Small intestine (tissue), 16 donors: Measurements from ENCODE around the gene ADPRM. TPM values are rescaled to one million over a fixed set of nuclear protein-coding genes. Genes with fewer than 3 reads are reported as not detected.
A peak's percentile ranks its signal among the peaks of the same experiment; 100 is the strongest.

ENCODE experiments used
- DNase-seq, 2 donors: peaks; one replicate each; pipeline versions ENCODE4 v3.0.0 to v3.0.0-alpha.2; 2013
- FAIRE-seq: peaks from 2 replicates; lab custom pipeline; 2012; peaks lifted over from hg19 to GRCh38; lab: Jason Lieb, UNC
- H3K27ac ChIP-seq, 3 donors: one replicate each; pipeline ENCODE4 v1.5.1; 2013; ENCODE audit warnings: low read length in 2 of 3, mild to moderate bottlenecking in 2 of 3, control low read depth in 1 of 3, inconsistent platforms in 1 of 3, low read depth in 1 of 3, moderate library complexity in 1 of 3
- H3K27me3 ChIP-seq, 3 donors: one replicate each; pipeline ENCODE4 v1.6.1; 2013; ENCODE audit warnings: low read length in 3 of 3, inconsistent platforms in 1 of 3; ENCODE audit not compliant: control insufficient read depth in 3 of 3, insufficient read depth in 3 of 3
- H3K36me3 ChIP-seq, 3 donors: one replicate each; pipeline ENCODE4 v1.6.1; 2013; ENCODE audit warnings: low read length in 3 of 3, inconsistent platforms in 1 of 3, low read depth in 1 of 3, mild to moderate bottlenecking in 1 of 3, moderate library complexity in 1 of 3; ENCODE audit not compliant: control insufficient read depth in 3 of 3, insufficient read depth in 2 of 3
- H3K4me1 ChIP-seq, 3 donors: one replicate each; pipeline ENCODE4 v1.6.1; 2013; ENCODE audit warnings: low read length in 2 of 3, inconsistent platforms in 1 of 3, low read depth in 1 of 3, mild to moderate bottlenecking in 1 of 3, moderate library complexity in 1 of 3; ENCODE audit not compliant: control insufficient read depth in 3 of 3, insufficient read depth in 2 of 3
- H3K4me3 ChIP-seq, 3 donors: one replicate each; pipeline ENCODE4 v1.5.1; 2013; ENCODE audit warnings: low read length in 3 of 3, control low read depth in 1 of 3, inconsistent platforms in 1 of 3, low read depth in 1 of 3, mild to moderate bottlenecking in 1 of 3, moderate library complexity in 1 of 3
- H3K9me3 ChIP-seq, 2 donors: one replicate each; pipeline ENCODE4 v1.6.1; 2013; ENCODE audit warnings: low read depth in 1 of 2, low read length in 1 of 2; ENCODE audit not compliant: control insufficient read depth in 2 of 2, insufficient read depth in 1 of 2
- WGBS, 3 donors: extraction: QIAGEN DNeasy Blood & Tissue Kit; methylation state at CpG; one replicate each; pipeline ENCODE4 v1.1.7; 2013; 5-methylcytosine and 5-hydroxymethylcytosine counted together
- long read RNA-seq, 10 donors: transcript quantifications; one replicate each; lab custom pipeline, GENCODE V29; 2026
- polyA plus RNA-seq, 4 donors: library from polyadenylated mRNA; stranded (reverse) in 3 of 4; unstranded in 1 of 4; fragments of 200-250 nt in 3 of 4; fragments of 120-200 nt in 1 of 4; gene quantifications; one replicate each; pipeline versions ENCODE4 v1.2.1 to v1.2.3, GENCODE V29; 2013
- donor health status: healthy with polysubstance abuse.
- donor health status: control.
- donor health status: control.
- donor health status: Bipolar disorder and iron deficiency.
- donor health status: healthy.

The ADPRM gene, protein sequence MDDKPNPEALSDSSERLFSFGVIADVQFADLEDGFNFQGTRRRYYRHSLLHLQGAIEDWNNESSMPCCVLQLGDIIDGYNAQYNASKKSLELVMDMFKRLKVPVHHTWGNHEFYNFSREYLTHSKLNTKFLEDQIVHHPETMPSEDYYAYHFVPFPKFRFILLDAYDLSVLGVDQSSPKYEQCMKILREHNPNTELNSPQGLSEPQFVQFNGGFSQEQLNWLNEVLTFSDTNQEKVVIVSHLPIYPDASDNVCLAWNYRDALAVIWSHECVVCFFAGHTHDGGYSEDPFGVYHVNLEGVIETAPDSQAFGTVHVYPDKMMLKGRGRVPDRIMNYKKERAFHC
- polyA plus RNA-seq: 10 to 100 TPM in 3 of 4 donors, 1 to 10 TPM in 1; 7.2 to 21.8 (median 16.1) TPM
- long read RNA-seq, donor 1: 0 reads
- long read RNA-seq, donor 2, partial matches to known transcripts: 5 of 7 reads
- long read RNA-seq, donor 2, other reads (novel, unspliced or antisense): 0 of 7 reads
- long read RNA-seq, donor 3, partial matches to known transcripts: 28 of 54 reads
- long read RNA-seq, donor 3, other reads (novel, unspliced or antisense): 22 of 54 reads
- long read RNA-seq, donor 4: 0 reads
- long read RNA-seq, donor 5, partial matches to known transcripts: 6 of 13 reads
- long read RNA-seq, donor 5, other reads (novel, unspliced or antisense): 7 of 13 reads
- long read RNA-seq, donor 6, transcript ADPRM-202 (4 exons, 1,277 nt): major isoform, 5 of 9 reads
- long read RNA-seq, donor 6, partial matches to known transcripts: 0 of 9 reads
- long read RNA-seq, donor 6, other reads (novel, unspliced or antisense): 0 of 9 reads
- long read RNA-seq, donor 7, partial matches to known transcripts: 23 of 59 reads
- long read RNA-seq, donor 7, other reads (novel, unspliced or antisense): 35 of 59 reads
- long read RNA-seq, donor 8: 0 reads
- long read RNA-seq, donor 9, partial matches to known transcripts: 0 of 11 reads
- long read RNA-seq, donor 9, other reads (novel, unspliced or antisense): 11 of 11 reads
- long read RNA-seq, donor 10, transcript ADPRM-202 (4 exons, 1,277 nt): major isoform, 6 of 11 reads
- long read RNA-seq, donor 10, partial matches to known transcripts: 0 of 11 reads
- long read RNA-seq, donor 10, other reads (novel, unspliced or antisense): 0 of 11 reads

DNA sequence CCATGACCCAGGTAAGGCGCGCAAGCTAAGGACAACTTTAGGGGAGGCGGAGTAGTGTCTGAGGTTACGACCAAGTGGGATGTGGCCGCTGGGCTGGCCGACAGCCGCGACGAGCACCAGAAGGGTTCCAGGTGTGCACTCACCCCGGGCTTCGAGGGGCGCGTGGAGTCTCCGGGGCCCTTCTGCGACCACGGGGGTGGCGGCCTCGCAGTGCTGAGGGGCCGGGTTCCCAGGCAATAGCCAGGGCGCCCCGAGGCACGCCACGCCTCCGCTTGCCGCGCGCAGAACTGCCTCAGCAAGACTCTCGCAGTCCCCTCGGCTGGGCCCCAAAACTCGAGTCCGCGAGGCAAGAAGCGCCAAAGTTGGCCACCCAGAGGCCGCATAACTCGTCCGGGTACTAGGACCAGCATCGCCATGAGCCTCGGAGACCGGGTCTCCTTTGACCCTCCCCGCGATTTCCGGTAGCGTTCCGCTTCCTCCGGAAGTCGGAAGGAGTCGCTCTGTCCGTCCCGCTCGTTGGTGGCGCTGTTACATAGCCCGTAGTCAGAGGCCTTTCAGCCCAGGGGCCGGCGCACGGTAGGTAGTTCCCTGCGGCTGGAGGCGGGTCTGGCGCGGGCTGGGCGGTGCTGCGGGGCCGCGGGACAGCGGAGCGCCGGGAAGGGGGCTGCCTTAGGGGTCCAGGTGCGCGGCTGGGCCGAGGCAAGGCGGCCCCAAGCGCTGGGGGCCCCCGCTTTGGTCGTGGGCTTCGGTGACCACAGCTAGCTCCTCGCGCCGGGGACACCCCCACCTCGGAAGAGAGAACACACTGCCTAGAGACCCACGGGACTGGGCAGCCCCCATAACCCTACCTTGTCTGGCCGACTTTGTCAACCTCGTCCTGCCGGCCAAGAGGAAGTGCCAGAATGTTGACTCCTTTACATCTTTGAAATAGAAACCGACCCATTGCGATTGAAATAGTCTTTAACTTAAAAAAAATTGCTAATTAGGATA, at the start of gene ADPRM, which contains the start of gene SCO1:
Gene ADPRM, plus strand, starts transcription at position 503 of the 990 bp plus-strand sequence. CDS start 7,333 bp downstream, outside the sequence.
Gene SCO1, minus strand, starts transcription at position 442 of the 990 bp plus-strand sequence. Its CDS starts 26 bp downstream, at position 416.
- Histone ChIP-seq H3K36me3 (peaks cover 2 to 8% (median 6%) of the 10 kb centered on the region in 3 donors), H3K27me3 (no peaks in the 10 kb centered on the region), H3K27ac (peak within 1 kb of the TSS; percentile 87 to 94 (median 94)), H3K9me3 (no peaks in the 10 kb centered on the region), H3K4me3 (peak within 1 kb of the TSS; percentile 84 to 98 (median 86)), H3K4me1 (peaks cover 0 to 18% (median 3%) of the 10 kb centered on the region in 3 donors)
- 0 to 1% (median 0%) methylated on average over 75 to 84 of the region's 84 CpGs for WGBS, 3 donors
- DNase-seq (peak; percentile 95 to 98), FAIRE-seq (no peak)

DNA sequence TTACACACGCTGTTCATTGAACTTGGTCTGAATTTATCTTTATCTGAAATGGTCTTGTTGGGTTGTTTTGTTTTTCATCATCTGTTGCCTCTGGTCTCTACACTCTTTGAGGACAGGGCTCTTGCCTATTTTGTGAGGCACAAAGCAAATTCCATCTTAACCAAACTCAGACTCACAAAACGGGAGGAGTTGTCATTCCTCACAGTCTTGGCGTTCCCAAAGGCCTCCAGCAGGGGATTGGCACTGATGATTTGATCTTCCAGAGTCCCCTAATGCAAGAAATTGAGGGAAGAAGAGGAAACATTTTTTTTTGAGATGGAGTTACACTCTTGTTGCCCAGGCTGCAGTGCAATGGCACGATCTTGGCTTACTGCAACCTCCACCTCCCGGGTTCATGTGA, 49.0 kb upstream of the ADPRM start:
- DNase-seq (no peak), FAIRE-seq (no peak)
- 92 to 97% (median 95%) methylated on average over 5 of the region's 5 CpGs for WGBS, 3 donors
- no peaks in the 10 kb centered on the region for H3K27me3 ChIP-seq
- H3K27ac ChIP-seq: no peak overlapping the region
- H3K9me3 ChIP-seq: no peaks in the 10 kb centered on the region
- no peak overlapping the region for H3K4me3 ChIP-seq
- H3K36me3 ChIP-seq: peaks cover 0 to 6% (median 0%) of the 10 kb centered on the region in 3 donors
- no peaks in the 10 kb centered on the region for H3K4me1 ChIP-seq

DNA sequence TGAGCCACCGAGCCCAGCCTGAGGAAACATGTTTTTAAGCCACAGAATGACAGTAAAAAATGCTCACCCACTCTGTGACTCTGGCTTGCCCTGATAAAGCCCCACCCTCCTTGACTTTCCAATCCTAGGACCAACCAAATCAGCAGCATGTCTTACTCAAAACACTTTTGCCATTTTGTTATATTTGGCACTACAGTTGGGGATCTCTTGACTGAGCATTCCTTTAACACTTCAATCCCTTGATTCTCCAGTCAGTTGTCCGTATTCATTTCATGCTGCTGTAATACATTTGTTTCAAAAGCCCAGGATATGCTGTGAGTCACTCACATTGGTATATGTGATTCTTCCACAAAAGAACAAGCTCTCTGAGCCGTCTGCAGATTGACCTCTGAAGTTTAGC, 48.4 kb upstream of the ADPRM start:
- no peak overlapping the region for H3K27ac ChIP-seq
- WGBS, 3 donors: 79 to 84% (median 82%) methylated on average over 3 of the region's 3 CpGs
- no peak for FAIRE-seq
- no peaks in the 10 kb centered on the region for H3K27me3 ChIP-seq
- peaks cover 0 to 6% (median 0%) of the 10 kb centered on the region in 3 donors for H3K36me3 ChIP-seq
- no peak for DNase-seq
- no peak overlapping the region for H3K4me3 ChIP-seq
- no peaks in the 10 kb centered on the region for H3K9me3 ChIP-seq
- H3K4me1 ChIP-seq: no peaks in the 10 kb centered on the region

DNA sequence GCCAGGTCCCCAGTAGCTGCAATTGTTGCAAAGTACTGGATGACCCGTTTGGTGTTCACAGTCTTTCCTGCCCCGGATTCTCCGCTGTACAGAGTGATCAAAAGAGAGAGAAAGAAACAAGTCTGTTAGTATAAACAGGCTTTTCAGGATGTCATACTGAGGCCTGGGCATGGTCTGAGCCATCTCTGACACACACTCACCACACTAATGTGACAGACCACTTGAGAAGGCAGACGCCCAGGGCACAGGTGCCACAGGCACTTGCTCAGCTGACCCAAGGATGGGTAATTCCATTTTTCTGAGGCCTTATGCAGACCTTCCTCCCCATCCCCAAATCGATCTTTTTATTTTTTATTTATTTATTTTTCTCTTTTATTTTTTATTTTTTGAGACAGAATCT, 47.8 kb upstream of the ADPRM start:
- Histone ChIP-seq H3K36me3 (peaks cover 0 to 6% (median 0%) of the 10 kb centered on the region in 3 donors), H3K4me1 (no peaks in the 10 kb centered on the region), H3K27me3 (no peaks in the 10 kb centered on the region), H3K9me3 (no peaks in the 10 kb centered on the region), H3K27ac (no peak overlapping the region), H3K4me3 (no peak overlapping the region)
- FAIRE-seq (no peak), DNase-seq (no peak)
- WGBS, 3 donors: 90 to 93% (median 92%) methylated on average over 5 of the region's 5 CpGs

DNA sequence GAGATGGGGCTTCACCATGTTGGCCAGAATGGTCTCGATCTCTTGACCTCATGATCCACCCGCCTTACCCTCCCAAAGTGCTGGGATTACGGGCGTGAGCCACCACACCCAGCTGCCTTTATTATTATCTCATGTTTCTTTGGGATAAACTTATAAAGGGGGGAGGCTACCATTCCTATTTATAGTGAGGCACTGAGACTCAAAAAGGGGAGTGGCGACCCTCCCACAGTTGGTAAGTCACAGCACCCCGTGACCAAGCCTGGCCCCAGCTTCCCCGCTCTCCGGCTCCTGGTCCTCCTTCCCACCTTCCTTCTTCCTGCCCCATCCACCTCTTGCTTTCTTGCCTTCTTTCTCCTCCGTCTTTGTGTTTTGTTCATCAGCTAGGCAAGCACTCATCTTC, 45.5 kb upstream of the ADPRM start:
- DNase-seq (no peak), FAIRE-seq (no peak)
- 71 to 82% (median 81%) methylated on average over 9 of the region's 9 CpGs for WGBS, 3 donors
- H3K27ac ChIP-seq: no peak overlapping the region
- no peaks in the 10 kb centered on the region for H3K36me3 ChIP-seq
- no peaks in the 10 kb centered on the region for H3K27me3 ChIP-seq
- H3K4me1 ChIP-seq: no peaks in the 10 kb centered on the region
- no peaks in the 10 kb centered on the region for H3K9me3 ChIP-seq
- H3K4me3 ChIP-seq: no peak overlapping the region

DNA sequence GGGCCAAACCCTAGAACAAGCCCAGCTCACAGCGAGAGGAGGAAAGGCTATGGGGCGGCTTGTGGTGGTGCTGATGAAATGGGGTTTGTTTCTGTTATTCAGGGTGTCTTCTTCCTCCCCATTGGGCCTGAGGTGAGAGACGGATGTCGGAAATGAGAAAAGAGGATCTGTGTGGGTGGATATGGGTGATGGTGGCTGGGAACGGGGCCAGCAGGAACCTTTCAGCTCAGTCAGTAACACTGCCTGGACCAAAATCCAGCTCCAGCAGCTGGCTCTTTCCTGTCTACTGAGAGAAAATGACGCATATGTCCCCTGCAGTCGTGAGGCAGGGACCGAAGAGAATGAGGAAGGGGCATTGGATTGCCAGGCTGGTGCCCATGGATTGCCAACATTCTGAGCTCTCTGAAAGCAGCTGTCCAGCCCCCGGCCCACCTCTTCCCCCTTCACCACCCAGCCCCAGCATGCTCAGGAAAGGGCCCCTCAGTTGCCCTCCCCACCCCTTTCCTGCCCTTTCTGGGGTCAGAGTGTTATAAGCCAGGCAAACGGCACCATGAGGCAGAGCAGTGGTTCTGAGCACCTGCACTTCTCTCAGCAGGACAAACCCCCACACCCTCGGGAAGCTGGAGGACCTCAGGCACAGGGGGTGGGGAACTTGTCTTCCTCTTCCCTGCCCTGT, 44.3 kb upstream of the ADPRM start:
- no peaks in the 10 kb centered on the region for H3K36me3 ChIP-seq
- FAIRE-seq: no peak
- no peaks in the 10 kb centered on the region for H3K4me1 ChIP-seq
- no peaks in the 10 kb centered on the region for H3K9me3 ChIP-seq
- H3K4me3 ChIP-seq: no peak overlapping the region
- H3K27me3 ChIP-seq: no peaks in the 10 kb centered on the region
- no peak overlapping the region for H3K27ac ChIP-seq
- DNase-seq: no peak
- WGBS, 3 donors: 58 to 78% (median 73%) methylated on average over 10 to 11 of the region's 11 CpGs

- no peak overlapping the region for H3K4me3 ChIP-seq
- 73 to 87% (median 78%) methylated on average over 5 of the region's 5 CpGs for WGBS, 3 donors
- no peaks in the 10 kb centered on the region for H3K9me3 ChIP-seq
- DNase-seq (no peak), FAIRE-seq (no peak)
- H3K4me1 ChIP-seq: no peaks in the 10 kb centered on the region
- H3K36me3 ChIP-seq: no peaks in the 10 kb centered on the region
- H3K27ac ChIP-seq: no peak overlapping the region
- H3K27me3 ChIP-seq: no peaks in the 10 kb centered on the region
Observed at GRCh38 chr17:10653987-10654386, 43.4 kb upstream of the ADPRM start.
